GM19397 (cell line): ENCODE results near the gene SLC15A1.
"Not testable (repeated sequence)": the region's sequence is repeated elsewhere in the genome, so short reads cannot be mapped to it uniquely, and the experiment has no call there.

Experiments used
- ATAC-seq: cut with Tn5 transposase; IDR thresholded peaks from one replicate; pipeline ENCODE4 v1.9.1; 2021; ENCODE audit warnings: mild to moderate bottlenecking, moderate library complexity; ENCODE audit not compliant: unreplicated experiment

Gene SLC15A1

DNA sequence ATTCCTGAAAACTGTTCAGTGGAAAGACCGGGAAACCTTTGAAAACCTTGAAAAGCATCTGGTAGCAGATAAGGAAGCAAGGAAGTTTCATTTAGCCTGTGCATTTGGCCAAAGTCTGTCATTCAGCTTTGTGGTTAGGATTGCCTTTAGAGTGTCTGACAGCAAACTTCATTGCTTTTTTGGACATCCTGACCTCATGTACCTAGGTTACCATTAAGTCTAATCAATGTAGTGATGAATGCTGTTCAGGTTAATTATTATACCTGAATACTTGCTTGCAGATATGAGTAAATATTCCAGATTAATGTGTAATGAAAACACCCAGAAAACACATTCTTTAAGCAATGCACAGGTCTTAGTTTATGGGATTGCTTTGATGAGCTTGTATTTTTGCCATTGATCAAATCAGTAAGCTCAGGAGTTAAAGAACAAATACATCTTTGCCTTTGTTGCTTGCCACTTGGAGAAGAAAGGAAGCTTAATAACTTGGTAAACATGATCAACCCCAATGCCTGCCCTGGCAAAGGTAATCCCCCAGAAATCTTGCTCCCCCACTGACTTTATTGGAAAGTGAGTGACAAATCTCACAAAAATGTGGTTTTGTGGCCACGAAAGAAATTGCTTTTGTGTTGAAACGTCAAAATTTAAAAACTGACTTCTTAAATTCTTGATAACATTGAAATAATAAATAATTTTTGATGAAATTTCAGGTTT is 87.4 kb downstream of the SLC15A1 start:
- no peak for ATAC-seq

DNA sequence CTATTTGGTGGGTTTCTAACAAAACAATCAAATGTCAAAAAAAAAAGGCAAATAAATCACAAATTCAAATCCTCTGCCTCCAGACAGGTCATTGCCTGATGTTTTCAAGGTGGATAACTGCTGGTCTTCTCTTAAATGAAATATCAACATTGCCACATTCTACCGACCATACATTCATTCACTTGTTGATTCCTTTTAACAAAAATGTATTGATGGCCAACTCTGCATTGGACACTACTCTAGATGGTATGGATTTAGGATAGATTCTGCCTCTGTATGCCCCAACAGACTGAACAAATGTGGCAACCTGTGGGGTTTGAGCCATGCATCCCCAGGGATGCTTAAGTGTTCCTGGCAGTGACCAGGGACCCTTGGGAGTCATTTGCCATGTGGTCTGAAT is 88.0 kb downstream of the SLC15A1 start:
- ATAC-seq, result no peak

DNA sequence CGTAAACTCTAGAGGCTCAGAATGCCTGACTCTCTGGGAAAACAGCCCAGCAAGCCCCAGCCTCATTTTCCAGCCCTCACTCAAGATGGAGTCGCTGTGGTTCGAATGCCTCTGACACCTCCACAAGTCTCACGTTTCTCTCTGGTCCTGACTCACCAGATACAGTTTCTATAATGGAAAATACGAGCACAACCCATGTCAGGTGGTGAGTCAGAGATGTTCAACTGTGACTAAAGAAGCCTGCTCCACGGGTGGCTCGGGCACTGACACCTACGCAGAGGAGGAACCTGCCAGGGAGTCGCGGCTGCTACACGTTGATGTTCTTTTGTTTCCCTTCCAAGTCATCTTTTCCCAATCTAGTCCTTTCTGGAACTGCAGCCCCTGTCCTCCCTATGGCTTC is 88.4 kb downstream of the SLC15A1 start:
- ATAC-seq, result no peak

DNA sequence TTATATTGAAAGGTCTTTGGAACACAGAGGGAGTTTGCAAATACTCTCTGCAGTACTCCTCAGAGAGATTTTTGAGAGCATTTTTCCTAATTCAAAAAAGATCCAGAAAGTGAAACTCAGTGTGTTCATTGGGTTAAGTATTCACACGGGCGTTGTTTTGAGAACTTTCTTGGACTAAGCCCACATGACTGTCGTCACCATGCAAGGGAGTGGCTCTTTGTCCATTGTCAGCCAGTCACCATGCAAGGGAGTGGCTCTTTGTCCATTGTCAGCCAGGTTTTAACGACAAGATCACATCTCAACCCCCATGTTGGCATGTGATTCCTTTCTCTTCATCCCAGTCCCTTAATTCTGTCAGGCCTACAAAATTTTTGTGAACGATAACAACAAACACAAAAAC is 94.3 kb downstream of the SLC15A1 start:
- no peak for ATAC-seq

DNA sequence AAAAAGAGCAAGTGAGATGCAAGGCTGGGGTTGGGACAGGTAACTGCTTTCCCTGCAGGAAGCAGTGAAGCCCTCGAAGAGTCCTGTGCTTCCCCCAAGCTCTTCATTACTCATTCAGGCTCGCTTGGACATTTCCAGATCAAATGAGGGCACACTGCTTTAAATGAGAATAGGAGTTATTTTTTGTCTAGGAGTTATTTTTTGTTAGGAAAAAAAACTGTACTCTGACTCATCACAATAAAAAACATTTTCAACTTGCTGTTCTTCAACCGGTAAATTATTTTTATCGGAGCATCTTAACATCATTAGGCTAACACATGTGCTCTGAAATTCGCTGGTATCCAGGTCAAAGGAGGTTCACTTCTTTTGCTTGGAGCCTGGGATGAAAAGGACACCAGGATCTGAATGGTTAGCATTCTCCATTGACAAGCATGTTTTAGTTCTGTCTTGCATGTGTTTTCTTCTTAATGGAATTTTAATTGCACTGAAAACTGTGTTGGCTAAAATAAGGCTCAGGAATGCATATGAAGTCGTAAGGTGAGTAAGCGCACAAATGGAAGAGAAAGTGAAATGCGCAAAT is 94.9 kb downstream of the SLC15A1 start:
- no peak for ATAC-seq

DNA sequence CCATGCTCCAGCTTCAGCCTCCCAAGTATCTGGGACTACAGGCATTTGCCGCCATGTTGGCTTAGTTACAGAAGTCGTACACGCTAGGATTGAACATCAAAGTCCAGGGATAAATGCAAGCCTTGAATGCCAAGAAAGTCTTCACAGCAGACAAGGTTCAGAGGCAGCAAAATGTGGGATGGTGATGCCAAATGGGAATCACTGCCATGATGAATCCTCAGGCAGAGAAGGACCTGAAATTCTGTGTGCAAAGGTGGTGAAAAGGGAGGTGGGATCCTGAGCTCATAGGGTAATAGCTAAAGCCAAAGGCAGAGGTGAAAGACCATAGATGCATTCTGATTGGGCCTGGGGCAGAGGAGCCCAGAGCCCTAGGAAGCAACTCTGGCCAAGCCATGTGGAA is 96.2 kb downstream of the SLC15A1 start:
- ATAC-seq, result no peak

DNA sequence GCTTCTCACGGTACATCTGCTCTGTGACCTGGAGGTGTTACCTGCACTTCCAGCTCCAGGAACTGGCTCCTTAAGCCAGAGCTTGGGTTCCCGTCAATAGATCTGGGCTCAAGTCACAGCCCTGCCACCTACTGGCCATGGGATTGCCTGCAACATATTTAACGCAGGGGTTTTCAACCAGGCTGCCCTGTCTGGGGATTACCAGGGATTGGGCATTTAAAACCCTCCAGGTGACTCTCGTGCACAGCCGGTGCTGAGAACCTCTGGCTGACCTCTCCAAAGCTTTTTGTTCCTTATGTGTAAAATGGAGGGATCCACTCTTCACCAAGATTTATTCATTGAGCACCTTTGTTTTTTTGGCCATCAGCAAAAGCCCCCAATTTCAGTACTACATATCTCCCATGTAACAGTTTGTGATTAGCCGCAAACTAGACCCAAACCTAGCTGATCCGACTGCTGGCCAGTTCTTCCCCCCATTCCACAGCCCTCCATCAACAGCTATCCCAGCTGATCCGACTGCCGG is 98.9 kb downstream of the SLC15A1 start:
- peak; percentile 91 for ATAC-seq

DNA sequence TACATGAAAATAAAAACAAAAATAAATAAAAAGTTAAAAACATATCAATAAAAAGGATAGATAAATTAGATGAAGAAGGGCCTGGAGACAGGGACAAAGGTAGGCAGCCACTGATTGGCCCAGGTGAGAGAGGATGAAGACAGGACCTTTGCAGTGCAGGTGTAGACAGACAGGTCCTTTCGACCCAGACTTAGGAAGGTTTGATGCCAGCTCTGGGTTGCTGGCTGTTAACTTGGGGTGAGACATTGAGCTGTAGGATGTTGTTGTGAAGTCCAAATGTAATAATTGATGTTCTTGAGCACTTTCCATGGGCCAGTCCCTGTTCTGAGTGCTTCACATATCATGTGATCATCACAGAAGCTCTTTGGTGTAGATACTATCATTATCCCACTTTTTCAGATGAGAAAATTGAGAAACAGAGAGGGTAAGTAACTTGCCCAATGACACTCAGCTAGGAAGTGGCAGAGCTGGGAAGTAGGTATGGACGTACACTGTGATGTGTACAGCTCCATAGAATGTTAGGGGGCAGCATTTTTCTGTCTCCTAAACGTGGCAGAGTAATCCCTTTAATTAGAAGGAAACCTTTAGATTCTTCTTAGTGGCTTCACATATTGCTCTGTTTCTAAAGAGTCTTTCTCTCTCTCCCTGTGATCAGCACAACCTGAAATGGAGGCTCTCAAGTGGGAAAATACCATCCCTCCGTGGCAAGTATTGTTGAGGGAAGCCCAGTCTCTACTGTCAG is 99.6 kb downstream of the SLC15A1 start:
- ATAC-seq, result no peak

DNA sequence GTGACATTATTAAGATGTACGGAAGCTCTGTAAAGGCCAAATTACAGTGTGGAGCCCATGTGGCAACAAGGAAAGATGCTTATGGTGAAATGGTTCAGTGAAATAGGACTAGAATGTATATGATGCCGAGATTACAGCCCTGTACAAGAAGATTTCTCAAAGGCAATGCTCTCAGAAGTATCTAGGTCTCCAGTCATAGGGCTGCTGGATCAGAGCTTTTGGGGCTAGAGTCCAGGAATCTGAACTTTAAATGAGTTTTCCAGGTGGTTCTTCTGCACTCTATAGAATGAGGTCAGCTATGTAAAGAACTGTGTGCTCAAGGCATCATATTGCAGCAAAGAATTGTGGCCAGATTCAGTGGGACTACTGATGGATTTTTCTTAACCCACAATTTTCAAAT is 100.2 kb downstream of the SLC15A1 start:
- no peak for ATAC-seq

DNA sequence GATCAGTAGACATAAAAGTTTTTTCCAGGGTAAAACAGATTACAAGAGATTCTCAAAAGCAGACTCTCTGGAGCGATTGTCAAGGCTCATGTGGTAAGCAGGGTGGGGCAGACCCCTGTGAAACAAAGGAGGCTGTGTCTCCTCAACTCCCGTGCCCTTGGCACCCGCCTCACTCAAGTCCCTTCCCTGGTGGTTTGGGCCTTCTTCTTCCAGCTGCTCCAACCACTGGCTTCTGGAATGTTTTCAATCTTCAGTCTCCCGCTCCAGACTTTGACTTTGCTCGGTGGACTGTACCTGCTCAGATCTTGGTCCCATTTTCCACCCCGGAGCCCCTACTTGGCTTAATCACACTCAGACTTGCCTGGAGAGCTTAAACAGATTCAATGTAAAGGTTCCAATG is 100.7 kb downstream of the SLC15A1 start:
- ATAC-seq, result no peak

DNA sequence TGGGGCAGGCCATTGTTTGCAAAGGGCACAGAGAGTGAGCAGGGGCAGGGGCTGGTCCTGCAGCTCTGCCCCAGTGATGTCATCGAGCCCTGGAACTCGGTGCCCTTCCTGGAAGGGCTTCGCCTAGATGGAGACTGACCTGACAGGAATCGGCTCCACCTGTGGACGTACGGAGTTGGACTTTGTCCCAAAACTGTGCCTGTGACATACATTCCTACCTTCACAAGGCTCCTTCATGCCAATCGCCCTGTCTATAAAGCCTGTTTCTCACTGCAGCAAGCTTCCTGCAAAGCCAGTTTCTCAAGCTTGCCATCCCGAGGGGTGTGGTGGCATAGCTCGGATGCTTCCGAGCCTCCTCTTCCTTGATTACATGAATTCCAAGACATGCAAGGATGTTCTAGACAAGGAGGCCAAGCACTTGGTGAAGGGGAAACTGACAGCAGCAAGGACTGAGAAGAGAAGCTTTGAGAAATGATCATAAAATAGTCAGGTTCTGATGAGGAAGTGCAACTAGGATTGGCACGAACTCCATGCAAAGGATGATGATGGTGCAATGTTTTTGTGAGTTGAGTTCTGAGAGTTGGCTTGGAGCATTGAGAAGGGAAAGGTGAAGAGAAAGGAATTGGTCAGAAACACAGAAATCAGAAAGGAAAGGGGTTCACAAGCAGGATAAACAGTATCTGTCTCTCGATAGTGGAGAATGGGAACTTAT is 101.9 kb downstream of the SLC15A1 start:
- no peak for ATAC-seq

DNA sequence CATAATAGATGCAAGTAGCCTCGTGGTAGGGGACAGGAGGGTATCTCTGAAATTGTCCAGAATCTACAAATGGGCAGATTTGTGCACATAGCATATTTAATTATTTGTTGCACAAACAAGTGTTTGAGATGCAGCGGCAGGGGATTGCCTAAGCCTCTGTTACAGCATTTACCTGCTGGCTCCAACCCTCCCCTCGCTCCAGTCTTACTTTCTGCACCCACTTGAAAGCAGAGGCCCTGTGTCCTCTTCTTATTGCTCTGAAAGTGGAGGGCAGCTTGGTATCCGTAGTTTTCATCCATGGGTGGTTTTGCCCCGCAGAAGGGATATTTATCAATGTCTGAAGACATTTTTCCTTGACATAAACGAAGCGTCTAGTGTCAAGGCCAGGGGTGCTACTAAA is 102.6 kb downstream of the SLC15A1 start:
- ATAC-seq, result no peak

DNA sequence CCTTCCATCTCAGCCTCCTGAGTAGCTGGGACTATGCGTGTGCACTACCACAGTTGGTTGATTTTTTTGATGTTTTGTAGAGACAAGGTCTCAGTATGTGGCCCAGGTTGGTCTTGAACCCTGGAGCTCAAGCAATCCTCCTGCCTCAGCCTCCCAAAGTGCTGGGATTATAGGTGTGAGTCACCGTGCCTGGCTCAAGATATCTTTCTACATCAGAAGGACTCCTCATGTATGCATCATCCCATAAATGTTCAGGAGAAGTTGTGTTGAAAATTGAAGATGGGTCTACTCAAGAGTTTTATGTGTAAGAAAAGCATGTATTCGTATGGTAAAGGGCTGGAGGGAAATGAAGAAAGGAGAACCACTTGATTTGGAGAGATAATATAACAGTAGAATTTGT is 103.8 kb downstream of the SLC15A1 start:
- no peak for ATAC-seq

DNA sequence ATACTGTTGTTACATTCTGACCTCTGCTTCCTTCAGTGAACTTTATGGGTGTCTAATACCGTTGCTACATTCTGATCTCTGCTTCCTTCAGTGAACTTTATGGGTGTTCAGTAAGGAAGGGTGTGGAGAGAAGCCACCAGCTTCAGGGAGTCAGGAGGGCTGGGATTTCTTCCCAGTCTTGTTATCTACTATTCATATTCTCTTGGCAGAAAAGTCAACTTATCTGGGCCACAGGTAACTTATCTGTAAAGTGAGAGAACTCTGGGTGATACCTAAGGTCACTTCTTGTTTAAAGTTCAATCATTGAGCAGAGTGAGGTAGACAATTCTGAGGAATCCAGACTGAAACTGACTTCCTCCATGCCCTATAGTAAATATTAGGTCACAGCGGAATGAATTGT is 104.3 kb downstream of the SLC15A1 start:
- ATAC-seq, result no peak

DNA sequence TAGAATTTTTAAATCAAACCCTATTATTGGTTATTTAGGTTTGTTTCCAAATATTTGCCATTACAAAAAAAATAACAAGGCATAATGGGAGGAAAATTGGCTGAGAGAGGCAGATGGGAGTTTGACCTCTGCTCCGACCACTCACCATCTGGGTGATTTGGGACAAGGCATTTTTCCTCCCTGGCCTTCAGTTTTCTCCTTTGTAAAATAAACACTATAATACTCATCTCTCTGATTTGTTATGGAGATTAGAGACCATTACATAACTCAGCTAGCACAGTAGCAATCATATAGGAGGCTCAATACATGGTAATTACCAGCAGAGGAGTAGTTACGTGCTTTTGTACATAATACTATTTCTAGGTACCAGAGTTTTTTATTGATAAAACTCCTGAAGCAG is 105.4 kb downstream of the SLC15A1 start:
- no peak for ATAC-seq

DNA sequence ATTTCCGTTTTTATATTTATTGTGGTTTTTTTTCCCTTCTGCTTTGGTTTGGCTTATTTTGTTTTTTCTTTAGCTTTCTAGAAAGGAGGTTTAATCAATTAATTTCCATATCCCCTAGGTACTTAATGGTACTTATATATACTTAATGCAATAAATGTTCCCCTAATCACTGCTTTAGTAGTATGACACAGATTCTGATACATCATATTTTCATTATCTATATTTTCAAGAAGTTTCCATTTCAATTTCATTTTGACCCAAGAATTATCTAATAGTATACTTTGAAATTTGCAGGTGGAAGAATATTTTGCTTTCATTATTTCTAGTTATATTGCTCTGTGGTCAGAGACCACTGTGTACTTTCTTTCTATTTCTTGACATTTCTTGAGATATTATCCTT is 109.0 kb downstream of the SLC15A1 start:
- ATAC-seq, result no peak

DNA sequence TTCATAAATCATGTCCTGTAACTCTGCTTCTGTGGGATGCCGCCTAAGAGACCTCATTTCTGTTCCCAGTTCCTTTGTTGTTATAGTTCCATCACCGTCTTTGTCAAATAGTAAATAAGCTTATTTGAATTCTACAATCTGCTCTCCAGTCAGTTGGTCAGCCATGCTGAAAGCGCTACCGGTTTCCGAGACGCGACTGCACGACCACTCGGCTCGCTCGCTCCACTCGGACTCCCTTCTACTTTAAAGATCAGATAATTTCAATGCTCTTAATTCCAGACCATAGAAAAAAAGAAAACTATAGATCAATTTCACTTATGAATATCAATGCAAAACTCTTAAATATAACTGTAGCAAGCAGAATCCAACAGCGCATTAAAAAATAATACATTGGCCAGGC is 111.4 kb downstream of the SLC15A1 start:
- no peak for ATAC-seq

DNA sequence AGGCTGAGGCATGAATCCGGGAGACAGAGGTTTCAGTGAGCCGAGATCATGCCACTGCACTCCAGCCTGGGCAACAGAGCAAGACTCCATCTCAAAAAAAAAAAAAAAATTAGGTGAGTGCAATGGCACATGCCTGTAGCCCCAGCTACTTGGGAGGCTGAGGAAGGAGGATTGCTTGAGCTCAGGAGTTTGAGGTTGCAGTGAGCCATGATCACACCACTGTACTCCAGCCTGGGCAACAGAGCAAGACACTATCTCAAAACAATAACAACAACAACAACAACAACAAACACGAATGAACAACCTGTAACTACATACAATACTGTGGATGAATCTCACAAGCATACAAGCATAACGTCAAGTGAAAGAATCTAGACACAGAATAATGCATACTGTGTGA is 112.7 kb downstream of the SLC15A1 start:
- not testable (repeated sequence) for ATAC-seq

DNA sequence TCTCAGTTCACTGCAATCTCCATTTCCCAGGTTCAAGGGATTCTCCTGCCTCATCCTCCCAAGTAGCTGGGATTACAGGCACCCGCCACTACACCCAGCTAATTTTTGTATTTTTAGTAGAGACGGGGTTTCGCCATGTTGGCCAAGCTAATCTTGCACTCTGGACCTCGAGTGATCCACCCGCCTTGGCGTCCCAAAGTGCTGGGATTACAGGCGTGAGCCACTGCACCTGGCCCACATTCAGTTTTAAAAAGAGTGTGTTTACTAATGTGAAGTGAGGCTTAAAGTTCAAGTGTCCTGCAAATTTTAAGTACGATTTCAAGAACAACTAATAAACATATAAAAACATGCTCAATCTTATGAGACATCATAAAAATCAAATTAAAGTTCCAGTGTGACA is 114.1 kb downstream of the SLC15A1 start:
- ATAC-seq, result not testable (repeated sequence)
